Naive thymus-derived CD4-positive, alpha-beta T cell (primary cell): ENCODE measurements around the gene CD247. TPM values are rescaled to one million over a fixed set of nuclear protein-coding genes. Genes with fewer than 3 reads are reported as not detected.

Experiments
- ATAC-seq: fragments of 150-1000 bp; cut with Tn5 transposase; 2 replicates; pipeline ENCODE4 v1.10.0; 2021; ENCODE audit warnings: mild to moderate bottlenecking, moderate library complexity
- CTCF ChIA-PET: fragments of 350-600 bp; sonication (Branson Sonifier 250); formaldehyde crosslinking; loops from one replicate; lab custom pipeline; 2021; ENCODE audit warnings: antibody characterized with exemption; lab: Charles Lee
- POLR2A ChIA-PET: fragments of 350-600 bp; sonication (Branson Sonifier 250); formaldehyde crosslinking; loops from one replicate; lab custom pipeline; 2021; ENCODE audit warnings: antibody characterized with exemption, inconsistent platforms; lab: Charles Lee
- DNase-seq, 9 donors: peaks; one replicate each; pipeline versions ENCODE4 v3.0.0 to v3.0.0-alpha.2; 2020 to 2022; ENCODE audit warnings: mixed read lengths in 1 of 9
- H3K27ac ChIP-seq: one replicate; pipeline ENCODE4 v1.7.0; 2013; ENCODE audit warnings: mild to moderate bottlenecking, low read depth, low read length, moderate library complexity
- H3K27me3 ChIP-seq, 2 donors: one replicate each; pipeline ENCODE4 v1.7.0; 2013; ENCODE audit warnings: low read length in 2 of 2, mild to moderate bottlenecking in 2 of 2, moderate library complexity in 2 of 2; ENCODE audit not compliant: control insufficient read depth in 2 of 2, insufficient read depth in 2 of 2
- H3K36me3 ChIP-seq, 3 experiments: 1 replicate in 2 of 3; 2 replicates in 1 of 3; pipeline ENCODE4 v1.7.0; 2013; ENCODE audit warnings: low read length in 3 of 3, mild to moderate bottlenecking in 3 of 3, moderate library complexity in 1 of 3; ENCODE audit not compliant: insufficient read depth in 3 of 3, control insufficient read depth in 2 of 3
- H3K4me1 ChIP-seq, 2 donors: one replicate each; pipeline ENCODE4 v1.7.0; 2013; ENCODE audit warnings: low read length in 2 of 2, mild to moderate bottlenecking in 2 of 2, moderate library complexity in 1 of 2; ENCODE audit not compliant: control insufficient read depth in 2 of 2, insufficient read depth in 2 of 2
- H3K4me3 ChIP-seq: 2 replicates; pipeline ENCODE4 v1.7.0; 2013; ENCODE audit warnings: mild to moderate bottlenecking, low read length
- H3K9me3 ChIP-seq, 3 experiments: 1 replicate in 2 of 3; 2 replicates in 1 of 3; pipeline ENCODE4 v1.7.0; 2013; ENCODE audit warnings: low read length in 3 of 3; ENCODE audit not compliant: control insufficient read depth in 2 of 3
- H3K27ac Mint-ChIP-seq, 9 donors: one replicate each; pipeline ENCODE4 v1.8.0; 2020 to 2022; ENCODE audit warnings: mixed read lengths in 9 of 9, mild to moderate bottlenecking in 8 of 9, moderate library complexity in 5 of 9, inconsistent platforms in 2 of 9
- H3K27me3 Mint-ChIP-seq, 5 donors: one replicate each; pipeline ENCODE4 v1.8.0; 2021 to 2022; ENCODE audit warnings: mixed read lengths in 5 of 5, mild to moderate bottlenecking in 1 of 5
- H3K36me3 Mint-ChIP-seq, 5 donors: one replicate each; pipeline ENCODE4 v1.8.0; 2020 to 2022; ENCODE audit warnings: mixed read lengths in 5 of 5, mild to moderate bottlenecking in 3 of 5, inconsistent platforms in 1 of 5
- H3K4me1 Mint-ChIP-seq, 7 donors: one replicate each; pipeline ENCODE4 v1.8.0; 2020 to 2022; ENCODE audit warnings: mixed read lengths in 7 of 7, mild to moderate bottlenecking in 3 of 7, inconsistent platforms in 1 of 7
- H3K4me3 Mint-ChIP-seq, 10 donors: one replicate each; pipeline ENCODE4 v1.8.0; 2020 to 2022; ENCODE audit warnings: mild to moderate bottlenecking in 10 of 10, mixed read lengths in 10 of 10, moderate library complexity in 6 of 10, inconsistent platforms in 2 of 10
- H3K9me3 Mint-ChIP-seq, 11 donors: one replicate each; pipeline ENCODE4 v1.8.0; 2020 to 2022; ENCODE audit warnings: mixed read lengths in 11 of 11, mild to moderate bottlenecking in 4 of 11, inconsistent platforms in 1 of 11, moderate library complexity in 1 of 11
- intact Hi-C, 2 donors: fragments of 100-400 bp; cut with micrococcal nuclease; formaldehyde crosslinking; loops; one replicate each; pipeline ENCODE4 v1.15.1; 2023
- polyA plus RNA-seq, 2 donors: library from polyadenylated mRNA; unstranded; fragments of 300-500 nt; fragmentation: Illumina TruSeq; gene quantifications; one replicate each; pipeline ENCODE4 v1.2.3, GENCODE V29; 2021
- total RNA-seq, 6 experiments: library from RNA in 5 of 6; stranded (reverse) in 5 of 6; gene quantifications; 1 replicate in 5 of 6; 2 replicates in 1 of 6; pipeline ENCODE4 v1.2.3 and lab custom pipeline; 2021 to 2026

Gene CD247
- total and polyA plus RNA-seq, 7 experiments from 2014 or later = 246 to 476 (median 352) TPM

GRCh38 chr1:167455786-167456446 lies 62.4 kb downstream of the CD247 start:
- ATAC-seq (peak; percentile 66), DNase-seq (peak in 4 of 9 donors; percentile 46 to 86 (median 62))
- peak overlapping the region; percentile 100 for H3K27ac ChIP-seq
- intact Hi-C loops = loop anchor here (1.0 to 10.0 kb wide), 10 partner anchors 9 to 261 kb away; partner anchors contain the start of genes CD247 (in 2 of the 2) and POU2F1 (in 1 of the 2)
- Mint-ChIP-seq H3K9me3 (no peaks in the 10 kb centered on the region), H3K4me1 (peaks cover 43 to 86% (median 71%) of the 10 kb centered on the region in 7 donors), H3K27me3 (no peaks in the 10 kb centered on the region), H3K4me3 (peak overlapping the region; percentile 80 to 91 (median 84)), H3K27ac (peak overlapping the region; percentile 85 to 99 (median 93)), H3K36me3 (peaks cover 0 to 18% (median 4%) of the 10 kb centered on the region in 5 donors)
- ChIA-PET POLR2A (interaction anchor here (1.2 to 13.5 kb wide), 14 partner anchors 8 to 98 kb away, joined by 3 to 273 read pairs (median 28); partner anchors contain the start of genes CD247 and CREG1), CTCF (interaction anchor here (0.5 to 3.0 kb wide), 15 partner anchors 8 to 78 kb away, joined by 3 to 16 read pairs (median 3); partner anchors contain the start of gene CD247)
- peaks cover 0 to 13% (median 0%) of the 10 kb centered on the region in 3 experiments for H3K36me3 ChIP-seq
- H3K9me3 ChIP-seq = no peaks in the 10 kb centered on the region
- H3K4me1 ChIP-seq = peaks cover 28 to 67% of the 10 kb centered on the region in 2 donors
- H3K4me3 ChIP-seq = peak overlapping the region; percentile 91
- H3K27me3 ChIP-seq = no peaks in the 10 kb centered on the region

DNA sequence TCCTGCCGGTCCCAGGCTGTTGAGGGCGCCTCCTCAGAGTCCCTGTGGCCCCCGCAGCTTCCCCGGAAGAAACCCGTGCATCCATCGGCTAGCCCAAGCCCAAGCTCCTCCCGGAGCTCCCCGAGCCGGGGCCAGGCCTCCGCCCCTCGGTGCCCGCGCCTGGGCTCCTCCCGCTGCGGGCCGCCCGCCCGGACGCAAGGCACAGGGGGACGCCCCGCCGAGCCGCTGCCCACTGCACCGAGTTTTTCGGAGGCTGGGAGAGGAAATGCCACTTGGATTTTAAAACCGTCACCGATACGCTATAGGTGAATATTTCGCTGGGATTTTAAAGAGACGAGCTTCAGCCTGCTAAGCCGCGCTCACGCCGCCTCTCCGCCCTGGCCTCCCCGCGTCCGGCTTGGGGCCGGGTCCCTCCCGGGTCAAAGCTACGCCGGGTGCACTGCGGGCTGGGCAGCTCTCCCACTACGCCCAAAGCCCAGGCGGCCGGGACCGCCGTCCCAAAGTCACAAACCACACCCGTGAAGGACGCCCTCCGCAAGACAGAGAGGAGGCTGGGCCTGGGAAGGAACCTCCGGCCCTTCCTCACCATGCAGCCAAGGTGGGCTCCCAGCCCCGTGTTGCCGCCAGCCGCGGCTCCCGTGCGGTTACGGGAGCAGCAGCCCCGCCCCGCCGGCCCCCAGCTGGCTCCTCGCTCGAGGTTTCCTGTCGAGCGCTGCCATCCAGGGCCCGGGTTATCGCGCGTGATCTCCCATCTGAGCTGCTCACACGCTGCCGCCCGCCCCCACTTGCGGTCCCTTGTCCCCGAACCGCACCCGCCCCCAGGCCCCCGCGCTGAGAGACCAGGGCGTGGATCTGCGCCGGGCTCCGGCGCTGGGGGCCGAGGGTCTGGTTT lies 63.2 kb downstream of the CD247 start:
- DNase-seq (peak; percentile 64 to 87 (median 83)), ATAC-seq (peak; percentile 74)
- Mint-ChIP-seq H3K36me3 (peaks cover 0 to 20% (median 4%) of the 10 kb centered on the region in 5 donors), H3K27me3 (no peaks in the 10 kb centered on the region), H3K4me3 (peak overlapping the region; percentile 80 to 91 (median 87)), H3K9me3 (peaks cover 0 to 1% (median 0%) of the 10 kb centered on the region in 11 donors), H3K27ac (peak overlapping the region; percentile 41 to 98 (median 93)), H3K4me1 (peaks cover 37 to 86% (median 72%) of the 10 kb centered on the region in 7 donors)
- Histone ChIP-seq H3K27me3 (no peaks in the 10 kb centered on the region), H3K27ac (peak overlapping the region; percentile 100), H3K9me3 (no peaks in the 10 kb centered on the region), H3K4me3 (peak overlapping the region; percentile 91), H3K4me1 (peaks cover 34 to 70% of the 10 kb centered on the region in 2 donors), H3K36me3 (peaks cover 0 to 13% (median 0%) of the 10 kb centered on the region in 3 experiments)
- CTCF ChIA-PET = interaction anchor here (0.8 to 3.0 kb wide), 18 partner anchors 9 to 79 kb away, joined by 3 to 16 read pairs (median 4); partner anchors contain the start of gene CD247
- POLR2A ChIA-PET = interaction anchor here (0.6 to 13.5 kb wide), 18 partner anchors 7 to 1763 kb away, joined by 3 to 273 read pairs (median 12); partner anchors contain the start of genes CD247 and CREG1
- intact Hi-C loops = loop anchor here (1.0 to 10.0 kb wide), 6 partner anchors 8 to 262 kb away; partner anchors contain the start of genes CD247 (in 1 of the 2) and POU2F1 (in 1 of the 2)

DNA sequence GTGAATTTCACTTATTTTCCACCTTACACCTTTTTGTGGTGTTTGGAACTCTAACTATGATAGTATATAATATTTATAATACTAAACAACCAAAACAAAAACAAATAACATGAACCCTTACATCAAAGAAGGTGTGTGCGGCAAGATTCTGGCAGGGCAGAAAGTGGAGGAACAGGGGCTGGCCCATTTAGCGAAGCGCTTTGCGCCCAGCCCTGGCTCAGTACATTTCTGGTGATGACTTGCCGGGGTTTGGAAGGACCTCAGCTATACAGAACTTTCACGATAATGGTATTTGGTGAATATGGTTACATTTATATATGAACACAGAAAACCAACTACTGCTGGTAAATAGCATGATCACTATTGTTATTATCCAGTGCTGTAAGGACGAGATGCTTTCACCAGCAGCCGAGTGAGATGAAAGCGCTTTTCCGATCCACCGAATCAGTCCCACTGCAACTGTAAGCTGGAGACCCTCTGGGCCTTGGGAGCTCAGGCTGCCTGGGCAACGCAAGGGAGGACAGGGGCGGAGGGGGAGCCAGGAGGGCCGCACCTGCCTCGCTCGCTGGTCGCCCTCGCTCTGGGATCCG lies 63.9 kb downstream of the CD247 start:
- H3K36me3 Mint-ChIP-seq = peaks cover 0 to 20% (median 4%) of the 10 kb centered on the region in 5 donors
- peaks cover 37 to 83% (median 67%) of the 10 kb centered on the region in 7 donors for H3K4me1 Mint-ChIP-seq
- intact Hi-C loops = loop anchor here in 1 of 2 donors (1.0 to 10.0 kb wide), 3 partner anchors 12 to 260 kb away; partner anchors contain the start of gene POU2F1
- ChIA-PET CTCF (interaction anchor here (0.9 to 2.3 kb wide), 13 partner anchors 10 to 79 kb away, joined by 3 to 15 read pairs (median 4); no protein-coding TSS in a partner anchor), POLR2A (interaction anchor here (1.0 to 13.5 kb wide), 16 partner anchors 12 to 99 kb away, joined by 3 to 273 read pairs (median 12); partner anchors contain the start of genes CD247 and CREG1)
- H3K36me3 ChIP-seq = peaks cover 0 to 13% (median 0%) of the 10 kb centered on the region in 3 experiments
- H3K4me1 ChIP-seq = peaks cover 41 to 68% of the 10 kb centered on the region in 2 donors
- peak overlapping the region; percentile 78 to 91 (median 83) for H3K4me3 Mint-ChIP-seq
- peak overlapping the region; percentile 91 for H3K4me3 ChIP-seq
- H3K9me3 ChIP-seq = no peaks in the 10 kb centered on the region
- peaks cover 0 to 1% (median 0%) of the 10 kb centered on the region in 11 donors for H3K9me3 Mint-ChIP-seq
- ATAC-seq (no peak), DNase-seq (peak in 2 of 9 donors; percentile 36 to 45)
- H3K27ac ChIP-seq = peak overlapping the region; percentile 100
- no peaks in the 10 kb centered on the region for H3K27me3 ChIP-seq
- peak overlapping the region; percentile 73 to 98 (median 93) for H3K27ac Mint-ChIP-seq
- no peaks in the 10 kb centered on the region for H3K27me3 Mint-ChIP-seq

DNA sequence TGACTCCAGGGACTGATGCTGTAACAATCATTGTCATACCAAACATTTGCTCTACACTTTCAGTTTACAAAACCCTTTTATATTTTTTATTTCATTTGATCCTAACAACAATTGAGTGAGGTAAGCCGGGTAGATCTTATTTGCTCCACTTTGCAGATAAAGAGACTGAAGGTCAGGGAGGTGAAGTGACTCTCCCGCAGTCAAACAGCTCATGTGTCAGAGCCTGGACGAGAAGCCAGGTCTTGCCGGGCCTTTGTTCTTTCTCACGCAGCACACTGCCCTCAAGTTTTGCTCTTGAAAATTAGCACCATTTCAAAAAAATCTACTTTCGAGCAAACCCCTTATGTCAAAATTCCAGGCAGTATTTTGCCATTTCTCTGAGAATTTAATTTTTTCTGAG lies 65.2 kb downstream of the CD247 start:
- Histone ChIP-seq H3K4me3 (peak overlapping the region; percentile 12), H3K27me3 (no peaks in the 10 kb centered on the region), H3K27ac (peak overlapping the region; percentile 100), H3K9me3 (no peaks in the 10 kb centered on the region), H3K4me1 (peaks cover 52 to 70% of the 10 kb centered on the region in 2 donors), H3K36me3 (peaks cover 0 to 13% (median 0%) of the 10 kb centered on the region in 3 experiments)
- ChIA-PET CTCF (interaction anchor here (0.7 to 1.9 kb wide), 6 partner anchors 9 to 335 kb away, joined by 3 to 5 read pairs (median 4); partner anchors contain the start of gene CD247), POLR2A (interaction anchor here (0.8 to 13.5 kb wide), 11 partner anchors 11 to 233 kb away, joined by 3 to 273 read pairs (median 30); partner anchors contain the start of genes CD247 and POU2F1)
- ATAC-seq (no peak), DNase-seq (peak in 2 of 9 donors; percentile 33 to 46)
- Mint-ChIP-seq H3K36me3 (peaks cover 3 to 19% (median 4%) of the 10 kb centered on the region in 5 donors), H3K4me3 (peak overlapping the region; percentile 42 to 91 (median 81)), H3K27ac (peak overlapping the region; percentile 58 to 98 (median 96)), H3K27me3 (no peaks in the 10 kb centered on the region), H3K4me1 (peaks cover 44 to 83% (median 71%) of the 10 kb centered on the region in 7 donors), H3K9me3 (peaks cover 0 to 3% (median 0%) of the 10 kb centered on the region in 11 donors)
- intact Hi-C loops = loop anchor here in 1 of 2 donors (10.0 kb wide), 1 partner anchor 262 kb away; no protein-coding TSS in a partner anchor

DNA sequence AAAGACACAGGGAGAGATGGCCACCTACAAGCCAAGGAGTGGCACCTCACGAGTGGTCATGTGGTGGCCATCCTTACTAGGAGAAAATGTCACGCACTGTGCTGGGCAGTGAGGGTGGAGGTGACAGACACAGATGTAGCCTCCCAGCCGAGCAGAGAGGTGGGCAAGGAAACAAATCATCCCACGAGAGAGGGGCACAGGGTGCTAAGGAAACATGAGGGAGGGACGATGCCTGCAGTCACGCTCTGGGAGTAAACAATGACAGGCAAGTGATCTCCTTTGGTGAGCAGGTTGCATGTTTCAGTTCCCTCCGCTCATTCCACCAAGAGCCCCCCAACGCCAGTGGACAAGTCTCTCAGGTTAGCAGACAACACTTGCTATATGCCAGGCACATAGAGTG lies 65.8 kb downstream of the CD247 start:
- DNase-seq = no peak
- Histone ChIP-seq H3K27ac (peak overlapping the region; percentile 76), H3K27me3 (no peaks in the 10 kb centered on the region), H3K4me3 (no peak overlapping the region), H3K4me1 (peaks cover 53 to 68% of the 10 kb centered on the region in 2 donors), H3K36me3 (peaks cover 0 to 10% (median 0%) of the 10 kb centered on the region in 3 experiments), H3K9me3 (no peaks in the 10 kb centered on the region)
- CTCF ChIA-PET = interaction anchor here (1.0 to 1.3 kb wide), 2 partner anchors 12 to 14 kb away, joined by 3 read pairs; no protein-coding TSS in a partner anchor
- peaks cover under 1 to 15% (median 4%) of the 10 kb centered on the region in 5 donors for H3K36me3 Mint-ChIP-seq
- no peak for ATAC-seq
- peak overlapping the region; percentile 61 to 100 (median 98) for H3K27ac Mint-ChIP-seq
- H3K4me3 Mint-ChIP-seq = peak overlapping the region; percentile 69 to 93 (median 82)
- H3K27me3 Mint-ChIP-seq = no peaks in the 10 kb centered on the region
- intact Hi-C loops = loop anchor here in 1 of 2 donors (10.0 kb wide), 1 partner anchor 262 kb away; no protein-coding TSS in a partner anchor
- H3K9me3 Mint-ChIP-seq = peaks cover 0 to 3% (median 0%) of the 10 kb centered on the region in 11 donors
- POLR2A ChIA-PET = interaction anchor here (1.2 to 13.5 kb wide), 8 partner anchors 10 to 65 kb away, joined by 6 to 273 read pairs (median 47); partner anchors contain the start of gene CD247
- peaks cover 37 to 83% (median 71%) of the 10 kb centered on the region in 7 donors for H3K4me1 Mint-ChIP-seq
